ENCODE measurements around the gene FAM151B. TPM values are rescaled to one million over a fixed set of nuclear protein-coding genes. Genes with fewer than 3 reads are reported as not detected.
A peak's percentile ranks its signal among the peaks of the same experiment; 100 is the strongest.

The FAM151B gene
- total and polyA plus RNA-seq, 2 of the 13 experiments (the other 11 are each of a cell fraction or from before 2014, with no cell fraction given) = 0.61 to 1.0 TPM

GRCh38 chr5:80487829-80488721, at the start of gene FAM151B (continued):
- TF ChIP-seq, protein P1, sequence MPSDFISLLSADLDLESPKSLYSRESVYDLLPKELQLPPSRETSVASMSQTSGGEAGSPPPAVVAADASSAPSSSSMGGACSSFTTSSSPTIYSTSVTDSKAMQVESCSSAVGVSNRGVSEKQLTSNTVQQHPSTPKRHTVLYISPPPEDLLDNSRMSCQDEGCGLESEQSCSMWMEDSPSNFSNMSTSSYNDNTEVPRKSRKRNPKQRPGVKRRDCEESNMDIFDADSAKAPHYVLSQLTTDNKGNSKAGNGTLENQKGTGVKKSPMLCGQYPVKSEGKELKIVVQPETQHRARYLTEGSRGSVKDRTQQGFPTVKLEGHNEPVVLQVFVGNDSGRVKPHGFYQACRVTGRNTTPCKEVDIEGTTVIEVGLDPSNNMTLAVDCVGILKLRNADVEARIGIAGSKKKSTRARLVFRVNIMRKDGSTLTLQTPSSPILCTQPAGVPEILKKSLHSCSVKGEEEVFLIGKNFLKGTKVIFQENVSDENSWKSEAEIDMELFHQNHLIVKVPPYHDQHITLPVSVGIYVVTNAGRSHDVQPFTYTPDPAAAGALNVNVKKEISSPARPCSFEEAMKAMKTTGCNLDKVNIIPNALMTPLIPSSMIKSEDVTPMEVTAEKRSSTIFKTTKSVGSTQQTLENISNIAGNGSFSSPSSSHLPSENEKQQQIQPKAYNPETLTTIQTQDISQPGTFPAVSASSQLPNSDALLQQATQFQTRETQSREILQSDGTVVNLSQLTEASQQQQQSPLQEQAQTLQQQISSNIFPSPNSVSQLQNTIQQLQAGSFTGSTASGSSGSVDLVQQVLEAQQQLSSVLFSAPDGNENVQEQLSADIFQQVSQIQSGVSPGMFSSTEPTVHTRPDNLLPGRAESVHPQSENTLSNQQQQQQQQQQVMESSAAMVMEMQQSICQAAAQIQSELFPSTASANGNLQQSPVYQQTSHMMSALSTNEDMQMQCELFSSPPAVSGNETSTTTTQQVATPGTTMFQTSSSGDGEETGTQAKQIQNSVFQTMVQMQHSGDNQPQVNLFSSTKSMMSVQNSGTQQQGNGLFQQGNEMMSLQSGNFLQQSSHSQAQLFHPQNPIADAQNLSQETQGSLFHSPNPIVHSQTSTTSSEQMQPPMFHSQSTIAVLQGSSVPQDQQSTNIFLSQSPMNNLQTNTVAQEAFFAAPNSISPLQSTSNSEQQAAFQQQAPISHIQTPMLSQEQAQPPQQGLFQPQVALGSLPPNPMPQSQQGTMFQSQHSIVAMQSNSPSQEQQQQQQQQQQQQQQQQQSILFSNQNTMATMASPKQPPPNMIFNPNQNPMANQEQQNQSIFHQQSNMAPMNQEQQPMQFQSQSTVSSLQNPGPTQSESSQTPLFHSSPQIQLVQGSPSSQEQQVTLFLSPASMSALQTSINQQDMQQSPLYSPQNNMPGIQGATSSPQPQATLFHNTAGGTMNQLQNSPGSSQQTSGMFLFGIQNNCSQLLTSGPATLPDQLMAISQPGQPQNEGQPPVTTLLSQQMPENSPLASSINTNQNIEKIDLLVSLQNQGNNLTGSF (CRISPR knock-in tag; IDR thresholded peaks at IDR 0.05) = peak; percentile 74
- TF ChIP-seq, protein P2, sequence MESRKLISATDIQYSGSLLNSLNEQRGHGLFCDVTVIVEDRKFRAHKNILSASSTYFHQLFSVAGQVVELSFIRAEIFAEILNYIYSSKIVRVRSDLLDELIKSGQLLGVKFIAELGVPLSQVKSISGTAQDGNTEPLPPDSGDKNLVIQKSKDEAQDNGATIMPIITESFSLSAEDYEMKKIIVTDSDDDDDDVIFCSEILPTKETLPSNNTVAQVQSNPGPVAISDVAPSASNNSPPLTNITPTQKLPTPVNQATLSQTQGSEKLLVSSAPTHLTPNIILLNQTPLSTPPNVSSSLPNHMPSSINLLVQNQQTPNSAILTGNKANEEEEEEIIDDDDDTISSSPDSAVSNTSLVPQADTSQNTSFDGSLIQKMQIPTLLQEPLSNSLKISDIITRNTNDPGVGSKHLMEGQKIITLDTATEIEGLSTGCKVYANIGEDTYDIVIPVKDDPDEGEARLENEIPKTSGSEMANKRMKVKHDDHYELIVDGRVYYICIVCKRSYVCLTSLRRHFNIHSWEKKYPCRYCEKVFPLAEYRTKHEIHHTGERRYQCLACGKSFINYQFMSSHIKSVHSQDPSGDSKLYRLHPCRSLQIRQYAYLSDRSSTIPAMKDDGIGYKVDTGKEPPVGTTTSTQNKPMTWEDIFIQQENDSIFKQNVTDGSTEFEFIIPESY (CRISPR knock-in tag; IDR thresholded peaks at IDR 0.05) = peak; percentile 27; the same call in 1 of the 2 replicates
- TF ChIP-seq, protein P3, sequence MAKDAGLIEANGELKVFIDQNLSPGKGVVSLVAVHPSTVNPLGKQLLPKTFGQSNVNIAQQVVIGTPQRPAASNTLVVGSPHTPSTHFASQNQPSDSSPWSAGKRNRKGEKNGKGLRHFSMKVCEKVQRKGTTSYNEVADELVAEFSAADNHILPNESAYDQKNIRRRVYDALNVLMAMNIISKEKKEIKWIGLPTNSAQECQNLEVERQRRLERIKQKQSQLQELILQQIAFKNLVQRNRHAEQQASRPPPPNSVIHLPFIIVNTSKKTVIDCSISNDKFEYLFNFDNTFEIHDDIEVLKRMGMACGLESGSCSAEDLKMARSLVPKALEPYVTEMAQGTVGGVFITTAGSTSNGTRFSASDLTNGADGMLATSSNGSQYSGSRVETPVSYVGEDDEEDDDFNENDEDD (CRISPR knock-in tag; IDR thresholded peaks at IDR 0.05; ENCODE audit: borderline replicate concordance) = peak; percentile 91
- TF ChIP-seq, protein P4, sequence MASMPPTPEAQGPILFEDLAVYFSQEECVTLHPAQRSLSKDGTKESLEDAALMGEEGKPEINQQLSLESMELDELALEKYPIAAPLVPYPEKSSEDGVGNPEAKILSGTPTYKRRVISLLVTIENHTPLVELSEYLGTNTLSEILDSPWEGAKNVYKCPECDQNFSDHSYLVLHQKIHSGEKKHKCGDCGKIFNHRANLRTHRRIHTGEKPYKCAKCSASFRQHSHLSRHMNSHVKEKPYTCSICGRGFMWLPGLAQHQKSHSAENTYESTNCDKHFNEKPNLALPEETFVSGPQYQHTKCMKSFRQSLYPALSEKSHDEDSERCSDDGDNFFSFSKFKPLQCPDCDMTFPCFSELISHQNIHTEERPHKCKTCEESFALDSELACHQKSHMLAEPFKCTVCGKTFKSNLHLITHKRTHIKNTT (CRISPR knock-in tag; IDR thresholded peaks at IDR 0.05) = no peak; the same call in 1 of the 2 replicates
- no peak for TF ChIP-seq ZNF318 (CRISPR knock-in tag; IDR thresholded peaks at IDR 0.05)
- peak; percentile 98 for TF ChIP-seq KMT2A (CRISPR knock-in tag; IDR thresholded peaks at IDR 0.05)
- TF ChIP-seq THAP8 (CRISPR knock-in tag; IDR thresholded peaks at IDR 0.05; ENCODE audit: borderline replicate concordance) = peak; percentile 82; the same call in 1 of the 2 replicates

All from HepG2 (cell line).